ENCODE results near the gene KLHL8.

DNA sequence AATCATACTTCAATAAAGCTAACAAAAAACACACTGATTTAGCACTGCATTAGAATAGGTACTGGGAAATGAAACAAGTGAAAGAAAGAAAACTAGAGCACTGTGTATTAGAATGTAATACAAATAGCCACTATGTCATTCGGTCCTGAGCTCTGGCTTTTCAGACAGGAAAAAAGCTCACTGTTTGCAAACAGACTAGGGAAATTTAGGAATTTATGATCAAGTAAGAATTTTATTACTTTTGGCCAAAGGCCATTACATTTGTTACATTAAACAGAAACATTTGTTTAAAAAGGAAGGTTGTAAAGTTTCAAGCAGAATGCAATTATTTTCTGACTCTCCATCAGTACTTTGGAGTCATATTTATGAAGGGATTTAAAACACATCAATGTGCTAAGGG lies 68.7 kb downstream of the KLHL8 start:
- TF ChIP-seq EZH2 (IDR thresholded peaks at IDR 0.05) (no peak), FOXP2 (optimal IDR thresholded peaks at IDR 0.05; ENCODE audit: control extremely low read depth, extremely low read length, insufficient read depth) (no peak), POLR2AphosphoS5 (IDR thresholded peaks at IDR 0.05; ENCODE audit: borderline replicate concordance, low read depth, low read length) (peak; percentile 46; the same call in 1 of the 2 replicates)
